GM12801 (cell line): ENCODE results near the gene ZNF653.

Experiments used
- TF ChIP-seq, protein P1 (sequence below): IDR thresholded peaks from one replicate; pipeline ENCODE4 v1.5.1; 2011; ENCODE audit warnings: control low read depth; ENCODE audit not compliant: insufficient read length; ENCODE audit errors: extremely low read depth

ZNF653 gene

DNA sequence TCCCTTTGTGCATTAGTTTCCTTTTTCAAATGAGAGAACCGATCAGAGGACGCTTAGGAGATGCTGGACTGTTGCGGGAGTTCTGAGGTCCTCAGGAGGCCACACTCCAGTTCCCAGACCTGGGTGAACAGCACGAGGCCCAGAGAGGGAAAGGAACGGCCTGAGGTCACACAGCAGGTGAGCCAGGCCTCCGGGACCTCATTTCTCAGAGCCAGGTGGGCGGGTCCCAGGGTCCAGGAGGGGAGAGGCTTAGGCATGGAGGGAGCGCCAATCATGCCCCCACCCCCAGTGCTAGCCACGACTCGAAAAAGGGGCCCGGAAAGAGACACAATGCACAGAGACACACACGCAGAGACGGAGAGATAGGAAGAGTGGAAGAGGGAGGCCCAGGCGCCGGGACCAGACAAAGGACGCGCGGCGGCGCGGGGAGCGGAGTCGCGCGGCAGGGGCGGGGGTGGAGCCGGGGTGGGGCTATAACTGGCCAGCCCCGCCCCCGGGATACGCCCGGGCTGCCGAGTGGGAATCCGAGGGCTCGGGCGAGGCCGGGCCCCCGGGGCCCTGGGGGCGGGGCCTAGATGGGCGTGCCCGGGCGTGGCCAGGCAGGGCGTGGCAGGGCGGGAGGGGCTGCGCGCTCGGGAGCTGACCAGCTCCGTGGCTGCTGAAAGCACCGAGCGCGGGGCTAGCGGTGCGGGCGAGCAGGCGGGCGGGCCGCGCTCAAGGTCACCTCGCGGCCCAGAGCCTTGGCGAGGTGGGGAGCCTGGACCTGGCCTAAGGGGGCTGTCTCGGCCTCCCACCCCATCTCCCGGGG is 26.3 kb downstream of the ZNF653 start:
- TF ChIP-seq, protein P1, sequence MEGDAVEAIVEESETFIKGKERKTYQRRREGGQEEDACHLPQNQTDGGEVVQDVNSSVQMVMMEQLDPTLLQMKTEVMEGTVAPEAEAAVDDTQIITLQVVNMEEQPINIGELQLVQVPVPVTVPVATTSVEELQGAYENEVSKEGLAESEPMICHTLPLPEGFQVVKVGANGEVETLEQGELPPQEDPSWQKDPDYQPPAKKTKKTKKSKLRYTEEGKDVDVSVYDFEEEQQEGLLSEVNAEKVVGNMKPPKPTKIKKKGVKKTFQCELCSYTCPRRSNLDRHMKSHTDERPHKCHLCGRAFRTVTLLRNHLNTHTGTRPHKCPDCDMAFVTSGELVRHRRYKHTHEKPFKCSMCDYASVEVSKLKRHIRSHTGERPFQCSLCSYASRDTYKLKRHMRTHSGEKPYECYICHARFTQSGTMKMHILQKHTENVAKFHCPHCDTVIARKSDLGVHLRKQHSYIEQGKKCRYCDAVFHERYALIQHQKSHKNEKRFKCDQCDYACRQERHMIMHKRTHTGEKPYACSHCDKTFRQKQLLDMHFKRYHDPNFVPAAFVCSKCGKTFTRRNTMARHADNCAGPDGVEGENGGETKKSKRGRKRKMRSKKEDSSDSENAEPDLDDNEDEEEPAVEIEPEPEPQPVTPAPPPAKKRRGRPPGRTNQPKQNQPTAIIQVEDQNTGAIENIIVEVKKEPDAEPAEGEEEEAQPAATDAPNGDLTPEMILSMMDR: no peak

DNA sequence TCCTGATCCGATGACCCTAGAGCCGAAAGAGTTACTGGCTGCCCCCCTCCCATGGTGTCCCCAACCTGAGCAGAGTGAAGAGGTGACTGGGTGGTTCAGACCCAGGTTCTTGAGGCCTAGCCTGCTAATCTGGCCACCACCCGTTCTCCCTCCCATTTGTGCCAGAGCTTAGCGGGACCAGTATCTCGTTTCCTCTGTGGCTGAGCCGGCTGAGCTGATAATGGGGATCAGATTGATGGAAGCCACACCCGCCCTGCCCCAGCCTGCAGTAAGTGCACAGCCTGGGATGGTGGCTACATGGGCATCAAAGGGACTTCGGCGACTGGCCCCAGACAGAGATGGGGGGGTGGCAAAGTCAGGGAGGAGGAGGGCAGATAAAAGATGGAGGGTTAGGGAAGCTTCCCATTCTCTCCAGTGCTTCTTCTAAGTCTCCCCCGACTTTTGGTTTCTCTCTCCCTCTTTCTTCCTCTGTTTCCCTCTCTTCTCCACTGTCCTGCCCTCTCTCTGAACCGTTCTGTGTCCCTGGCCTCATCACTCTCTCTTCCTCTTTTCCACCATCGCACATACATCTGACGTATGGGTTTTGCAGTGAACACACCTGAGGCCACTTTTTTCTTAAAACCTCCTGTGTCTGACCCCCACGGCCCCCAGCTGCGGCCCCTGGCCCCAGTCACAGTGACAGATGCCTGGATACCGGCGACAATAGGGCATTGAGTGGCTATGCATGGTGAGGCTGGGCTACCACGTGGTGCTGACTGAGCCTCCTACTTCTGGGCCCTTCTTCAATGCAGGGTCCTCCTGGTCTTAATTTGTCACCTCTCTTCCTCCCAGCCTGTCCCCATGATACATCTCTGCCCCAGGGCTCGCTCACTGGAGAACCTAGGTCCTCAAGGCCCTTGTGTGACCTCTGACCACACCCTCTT is 27.2 kb downstream of the ZNF653 start:
- TF ChIP-seq, protein P1: no peak

DNA sequence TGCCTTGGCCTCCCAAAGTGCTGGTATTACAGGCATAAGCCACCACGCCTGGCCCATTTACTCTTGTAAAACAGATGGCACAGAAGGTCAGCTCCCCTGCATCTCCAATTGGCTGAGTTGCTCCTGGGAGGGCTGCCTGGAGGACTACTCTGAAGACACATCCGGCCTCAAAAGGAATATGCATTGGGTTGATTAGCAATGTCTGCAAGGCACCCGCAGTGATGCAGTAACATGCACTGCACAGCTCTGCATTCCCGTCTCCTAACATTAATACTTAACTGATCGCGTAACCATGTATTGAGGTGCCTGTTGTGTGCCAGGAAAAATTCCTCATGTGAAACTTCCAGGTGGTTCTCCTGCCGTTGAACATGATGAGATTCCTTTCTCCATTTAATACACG is 29.8 kb downstream of the ZNF653 start:
- TF ChIP-seq, protein P1: no peak

DNA sequence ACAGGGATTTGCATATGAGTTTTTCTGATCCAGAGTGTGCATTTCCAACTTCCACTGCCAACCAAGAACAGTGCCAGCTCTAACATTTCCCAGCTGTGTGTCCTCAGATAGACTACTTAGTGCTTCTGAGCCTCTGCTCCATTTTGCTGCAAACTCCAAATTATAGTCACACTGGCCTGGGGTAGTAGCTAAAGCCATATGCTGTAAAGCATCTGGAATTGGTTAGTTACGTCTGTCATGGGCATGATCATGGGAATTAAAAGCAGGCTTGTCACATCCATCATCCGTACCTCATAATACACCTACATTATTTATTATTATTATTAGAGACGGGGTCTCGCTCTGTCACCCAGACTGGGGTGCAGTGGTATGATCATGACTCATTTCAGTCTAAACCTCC is 31.9 kb downstream of the ZNF653 start:
- TF ChIP-seq, protein P1: no peak

DNA sequence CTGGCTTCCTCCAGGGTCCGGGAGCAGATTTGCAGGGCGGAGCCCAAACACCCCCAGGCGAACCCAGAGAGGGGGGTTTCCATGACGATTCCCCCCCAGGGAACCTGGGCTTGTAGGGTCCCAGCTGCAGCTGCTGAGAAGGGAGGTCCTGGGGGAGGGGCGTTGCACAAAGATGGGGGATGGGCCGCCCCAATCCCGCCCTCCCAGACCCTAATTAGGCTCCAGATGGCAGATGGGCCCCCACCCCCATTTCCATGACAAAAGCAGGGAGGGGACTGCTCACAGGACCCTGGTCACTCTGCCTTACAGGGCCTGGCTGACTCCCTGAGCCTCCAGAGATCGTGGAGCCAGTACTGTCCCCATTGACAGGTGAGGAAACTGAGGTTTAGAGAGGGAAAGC is 40.0 kb downstream of the ZNF653 start:
- TF ChIP-seq, protein P1: no peak

DNA sequence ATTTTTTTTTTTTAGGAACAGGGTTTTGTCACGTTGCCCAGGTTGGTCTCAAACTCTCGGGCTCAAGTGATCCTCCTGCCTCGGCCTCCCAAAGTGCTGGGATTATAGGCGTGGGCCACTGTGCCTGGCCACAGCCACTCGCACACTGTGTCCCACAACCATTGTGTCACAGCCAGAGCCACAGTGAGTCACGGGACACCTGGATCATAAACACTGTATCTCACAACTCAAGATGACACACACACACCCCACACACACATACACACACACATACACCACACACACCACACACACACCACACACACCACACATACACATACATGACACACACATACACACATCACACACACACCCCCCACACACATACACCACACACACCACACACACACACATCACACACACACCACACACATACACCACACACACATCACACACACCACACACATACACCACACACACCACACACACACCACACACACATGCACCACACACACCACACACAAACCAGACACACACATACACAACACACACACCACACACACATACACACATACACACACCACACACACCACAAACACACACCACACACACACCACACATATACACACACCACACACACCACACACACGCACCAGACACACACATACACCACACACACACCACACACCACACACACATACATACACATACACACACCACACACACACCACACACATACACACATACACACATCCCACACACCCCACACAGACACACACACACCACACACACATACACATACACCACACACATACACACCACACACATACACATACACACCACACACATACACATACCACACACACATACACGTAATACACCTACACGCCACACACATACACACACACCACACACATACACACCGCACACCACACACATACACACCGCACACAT is 41.0 kb downstream of the ZNF653 start:
- TF ChIP-seq, protein P1: no peak
